Forelimb muscle (tissue), 1 donor: Measurements from ENCODE around the gene BSND. TPM values are rescaled to one million over a fixed set of nuclear protein-coding genes. Genes with fewer than 3 reads are reported as not detected.

Source experiments
- DNase-seq: peaks from one replicate; pipeline ENCODE4 v3.0.0-alpha.2; 2013; ENCODE audit warnings: low read depth
- polyA plus RNA-seq: library from polyadenylated mRNA; unstranded; fragments of 120-200 nt; gene quantifications from one replicate; pipeline ENCODE4 v1.2.1, GENCODE V29; 2013; ENCODE audit not compliant: insufficient read length

The BSND gene
- polyA plus RNA-seq, 1 donor, result 0.04 TPM

DNA sequence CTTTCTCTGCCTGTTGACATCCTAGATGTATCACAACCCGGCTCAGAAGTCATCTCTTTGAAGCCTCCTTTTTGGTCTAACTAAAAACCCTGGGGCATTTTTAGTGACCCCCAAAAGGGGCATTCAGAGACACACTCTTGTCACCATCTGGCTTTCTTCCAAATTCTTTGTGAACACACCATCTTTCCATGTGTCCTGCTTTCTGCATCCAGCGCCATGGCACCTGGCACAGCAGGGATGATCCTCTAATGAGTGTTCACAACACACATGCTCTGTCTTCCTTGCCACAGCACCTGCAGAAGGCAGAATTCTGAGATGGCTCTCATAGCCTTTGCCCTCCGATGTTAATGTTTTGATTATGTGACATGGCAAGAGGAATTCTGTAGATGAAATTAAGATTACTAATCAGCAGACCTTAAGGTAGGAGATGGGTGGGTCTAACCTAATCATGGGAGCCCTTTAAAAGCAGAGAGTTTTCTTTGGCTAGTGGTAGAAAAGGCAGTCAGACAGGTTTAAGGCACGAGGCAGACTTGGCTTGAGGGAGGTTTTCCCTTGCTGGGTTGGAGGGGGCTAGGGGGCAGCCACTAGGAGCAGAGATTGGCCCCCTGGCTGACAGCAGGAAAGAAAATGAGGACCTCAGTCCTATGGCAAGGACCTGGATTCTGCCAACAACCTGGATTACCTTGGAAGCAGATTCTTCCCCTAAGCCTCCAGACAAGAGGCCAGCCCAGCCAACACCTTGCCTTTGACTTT is 23.2 kb upstream of the BSND start:
- DNase-seq, result no peak

GRCh38 chr1:54976747-54977146 is 22.0 kb upstream of the BSND start:
- DNase-seq, result no peak

DNA sequence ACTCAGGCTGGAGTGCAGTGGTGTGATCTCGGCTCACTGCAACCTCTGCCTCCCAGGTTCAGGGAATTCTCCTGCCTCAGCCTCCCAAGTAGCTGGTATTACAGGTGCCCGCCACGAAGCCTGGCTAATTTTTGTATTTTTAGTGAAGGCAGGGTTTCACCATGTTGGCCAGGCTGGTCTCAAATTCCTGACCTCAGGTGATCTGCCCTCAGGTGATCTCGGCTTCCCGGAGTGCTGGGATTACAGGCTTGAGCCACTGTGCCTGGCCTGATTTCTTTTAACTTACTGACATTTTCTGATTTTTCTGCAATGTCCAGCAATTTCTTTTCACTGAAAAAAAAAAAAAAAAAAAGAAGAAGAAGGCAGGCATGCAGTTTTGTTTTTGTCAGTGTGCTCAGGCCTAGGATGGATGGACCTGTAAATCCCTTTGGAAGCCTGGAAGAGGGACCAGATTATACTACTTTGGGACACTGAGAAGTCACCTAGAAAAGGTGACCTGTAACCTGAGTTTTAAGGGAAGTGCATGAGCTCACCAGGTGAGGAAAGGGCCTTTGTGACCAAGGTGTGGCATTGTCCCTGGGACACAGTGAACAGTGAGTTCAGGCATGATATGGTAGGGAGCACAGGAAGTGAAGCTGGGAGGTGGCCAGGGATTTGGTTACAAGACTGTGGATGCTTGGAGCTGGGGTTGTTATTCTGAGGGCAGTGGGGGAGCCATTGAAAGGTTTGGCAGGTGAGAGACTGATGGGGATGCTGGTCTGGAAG is 21.0 kb upstream of the BSND start:
- DNase-seq, result no peak

DNA sequence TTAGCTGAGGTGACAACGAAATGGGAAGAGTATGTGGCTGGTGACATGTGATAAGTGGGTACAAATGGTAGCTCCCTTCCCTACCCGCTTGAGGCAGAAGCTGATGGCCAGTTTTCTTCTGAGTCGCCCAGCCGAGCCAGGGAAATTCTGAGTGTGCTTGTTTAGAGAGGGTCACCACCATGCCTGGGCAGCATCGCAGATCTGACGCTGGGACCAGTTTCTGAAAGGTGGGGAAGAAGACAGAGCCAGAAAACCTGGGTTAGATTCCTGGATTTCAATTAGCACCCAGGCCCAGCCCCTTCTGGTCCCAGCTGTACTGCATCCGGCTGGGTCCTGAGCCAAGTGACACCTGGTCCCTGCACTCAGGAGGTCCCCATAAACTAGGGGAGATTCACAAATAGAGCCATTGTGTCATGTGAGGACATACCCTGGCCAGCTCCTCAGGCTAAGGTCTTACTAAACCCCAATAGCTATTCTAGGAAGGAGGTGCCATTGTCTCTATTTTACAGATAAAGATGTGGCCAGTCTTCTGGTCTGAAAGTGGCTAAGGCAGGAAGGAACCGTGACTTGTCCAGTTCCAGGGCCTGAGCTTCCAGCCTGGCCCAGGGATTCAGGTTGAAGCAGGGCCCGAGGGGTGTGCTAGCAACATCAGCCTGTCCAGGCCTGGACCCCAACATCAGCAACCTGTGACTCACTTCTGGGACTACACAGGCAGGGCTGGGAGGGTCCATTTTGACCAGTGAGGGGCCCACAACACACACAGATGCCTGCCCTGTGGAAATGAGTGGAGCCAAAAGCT is 20.0 kb upstream of the BSND start:
- DNase-seq, result no peak

DNA sequence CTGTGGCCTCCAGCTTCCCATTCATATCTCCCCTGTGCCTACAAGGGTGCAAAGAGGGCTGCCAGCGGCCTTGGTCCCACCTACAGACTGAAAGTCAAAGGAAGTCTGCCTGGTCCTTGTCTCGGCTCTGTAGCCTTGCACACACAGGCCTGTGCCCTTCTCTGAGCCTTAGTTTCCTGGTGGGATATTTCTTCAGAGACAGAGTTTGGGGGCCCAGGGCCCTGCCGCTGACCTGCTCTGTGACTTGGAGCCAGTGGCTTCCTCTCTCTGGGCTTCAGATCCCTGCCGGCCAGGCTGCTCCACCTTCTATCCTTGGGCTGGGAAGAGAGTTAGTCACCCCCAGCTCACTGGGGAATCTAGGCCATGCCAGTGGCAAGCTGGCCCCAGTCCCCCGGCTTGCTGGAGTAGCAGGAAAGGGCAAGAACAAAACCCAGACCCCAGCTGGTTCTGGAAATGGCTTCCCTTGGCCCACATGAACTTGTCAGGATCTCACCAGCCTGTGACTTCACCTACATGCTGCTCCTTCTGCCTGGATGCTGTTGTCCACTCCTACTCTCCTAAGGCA is 19.3 kb upstream of the BSND start:
- DNase-seq, result no peak

DNA sequence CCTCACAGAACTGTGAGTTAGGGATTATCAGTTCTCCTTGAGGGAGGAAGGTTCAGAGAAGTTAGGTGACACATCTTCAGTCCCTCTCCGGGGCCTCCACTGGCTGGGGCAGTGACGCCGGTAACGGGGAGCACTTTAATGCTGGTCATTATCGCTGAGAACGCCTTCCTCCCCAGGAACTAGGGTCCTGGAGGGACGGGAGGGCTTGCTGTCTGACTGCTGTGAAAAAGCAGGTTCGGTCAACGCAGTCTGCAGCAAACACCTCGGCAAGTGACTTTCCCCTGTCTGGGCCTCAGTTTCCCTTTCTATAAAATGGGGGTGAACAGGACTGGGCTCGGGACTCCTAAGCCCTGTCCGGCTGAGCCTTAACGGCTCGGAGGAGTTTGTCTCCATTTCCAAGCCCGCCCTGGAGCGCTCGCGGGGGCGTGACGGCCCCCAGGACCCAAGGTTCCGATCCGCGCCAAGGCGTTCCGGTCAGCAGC is 18.6 kb upstream of the BSND start:
- DNase-seq, result no peak

- DNase-seq, result no peak
Observed at GRCh38 chr1:54980528-54981241, 18.0 kb upstream of the BSND start, which contains the start of gene TMEM61. Gene TMEM61, plus strand, starts transcription at chr1:54980628. Its CDS starts 438 bp downstream, at chr1:54981066.

DNA sequence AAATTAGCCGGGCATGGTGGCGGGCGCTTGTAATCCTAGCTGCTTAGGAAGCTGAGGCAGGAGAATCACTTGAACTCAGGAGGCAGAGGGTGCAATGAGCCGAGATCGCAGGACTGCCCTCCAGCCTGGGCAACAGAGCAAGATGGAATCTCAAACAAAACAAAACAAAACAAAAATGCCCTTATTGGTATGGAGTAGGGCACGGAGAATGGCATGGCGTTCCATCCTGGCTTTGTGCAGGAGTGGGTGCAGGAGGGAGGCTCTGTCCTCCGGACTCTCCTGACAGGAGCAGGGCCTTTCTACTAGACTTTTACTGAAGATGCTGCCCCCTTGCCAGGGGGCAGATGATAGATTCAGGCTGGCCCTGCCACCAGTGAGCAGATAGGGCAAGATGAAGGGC is 17.3 kb upstream of the BSND start:
- DNase-seq, result no peak

- no peak for DNase-seq
Observed at GRCh38 chr1:54982739-54983138, 16.0 kb upstream of the BSND start.

GRCh38 chr1:54984131-54984842 is 14.4 kb upstream of the BSND start:
- DNase-seq, result no peak

DNA sequence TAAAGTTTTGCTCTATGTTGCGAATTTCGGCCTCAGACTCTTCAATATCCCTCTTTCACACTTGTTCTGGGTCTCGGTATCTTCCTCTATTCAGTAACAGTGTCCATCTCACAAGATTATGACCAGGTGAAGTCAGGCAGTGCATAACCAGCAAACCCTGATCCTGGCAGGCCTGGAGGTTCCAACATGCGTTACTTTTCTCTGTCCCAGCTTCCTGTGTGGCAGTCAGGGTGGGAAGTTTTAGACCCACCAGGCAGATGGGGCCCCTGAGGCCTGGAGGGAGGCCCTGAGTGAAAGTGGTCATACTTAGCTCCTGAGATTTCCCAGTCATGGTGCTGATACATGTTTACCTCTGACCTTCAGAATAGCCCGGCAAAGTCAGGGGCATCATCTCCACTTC is 13.2 kb upstream of the BSND start:
- DNase-seq, result no peak

- no peak for DNase-seq
Observed at GRCh38 chr1:54986025-54986424, 12.7 kb upstream of the BSND start.

GRCh38 chr1:54986533-54986932 is 12.2 kb upstream of the BSND start:
- DNase-seq, result no peak

GRCh38 chr1:54987427-54987826 is 11.3 kb upstream of the BSND start:
- DNase-seq, result no peak

GRCh38 chr1:54987919-54988705 is 10.6 kb upstream of the BSND start:
- DNase-seq, result no peak

- no peak for DNase-seq
Observed at GRCh38 chr1:54988975-54989374, 9.8 kb upstream of the BSND start.

GRCh38 chr1:54989473-54989872 is 9.3 kb upstream of the BSND start:
- DNase-seq, result no peak

- no peak for DNase-seq
Observed at GRCh38 chr1:54989968-54990810, 8.5 kb upstream of the BSND start.

DNA sequence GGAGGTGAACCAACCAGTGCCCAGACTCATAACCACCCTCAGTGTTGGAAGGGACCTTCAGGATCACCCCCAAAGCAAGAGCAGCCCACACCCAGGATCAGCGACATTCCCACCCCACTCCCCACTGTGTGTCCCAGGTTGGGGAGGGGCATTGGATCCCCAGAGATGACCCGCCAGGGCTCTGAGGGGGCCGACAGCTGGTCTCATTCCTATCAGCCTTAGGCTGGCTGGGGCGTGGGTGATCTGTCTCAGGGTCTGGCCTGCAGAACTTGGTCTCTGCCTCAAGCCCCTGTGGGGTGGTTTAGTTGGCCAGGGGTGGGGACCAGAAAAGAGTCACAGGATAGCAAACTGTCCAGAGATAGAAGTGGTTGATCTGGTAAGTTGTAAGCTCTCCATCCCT is 7.8 kb upstream of the BSND start:
- no peak for DNase-seq
